RWPE2 (cell line): ENCODE results near the gene SRSF10.
A peak's percentile ranks its signal among the peaks of the same experiment; 100 is the strongest.

Experiments used
- ATAC-seq: fragments of 200-7000 bp; cut with Tn5 transposase; 3 replicates; pipeline ENCODE4 v1.9.1; 2021; ENCODE audit warnings: low read depth
- DNase-seq: peaks from one replicate; pipeline ENCODE4 v3.0.0-alpha.2; 2020; ENCODE audit warnings: low spot score
- H3K27ac ChIP-seq: fragments of 450-650 bp; 2 replicates; pipeline ENCODE4 v1.5.1; 2017; ENCODE audit warnings: mild to moderate bottlenecking; ENCODE audit not compliant: poor library complexity, severe bottlenecking
- H3K27me3 ChIP-seq: fragments of 250-450 bp; sonication (Bioruptor Pico); 2 replicates; pipeline ENCODE4 v1.5.1; 2021; ENCODE audit warnings: mild to moderate bottlenecking, moderate library complexity; ENCODE audit not compliant: insufficient read depth, poor library complexity, severe bottlenecking
- H3K36me3 ChIP-seq: fragments of 250-450 bp; sonication (Bioruptor Pico); 2 replicates; pipeline ENCODE4 v1.5.1; 2020; ENCODE audit warnings: low read depth, mild to moderate bottlenecking, moderate library complexity
- H3K4me1 ChIP-seq: fragments of 250-450 bp; sonication (Bioruptor Pico); 2 replicates; pipeline ENCODE4 v1.5.1; 2021; ENCODE audit warnings: mild to moderate bottlenecking, moderate library complexity; ENCODE audit not compliant: insufficient read depth, poor library complexity, severe bottlenecking
- H3K4me3 ChIP-seq: fragments of 250-450 bp; sonication (Bioruptor Pico); 2 replicates; pipeline ENCODE4 v1.5.1; 2021; ENCODE audit warnings: mild to moderate bottlenecking, moderate library complexity; ENCODE audit not compliant: severe bottlenecking
- H3K9me3 ChIP-seq: fragments of 250-450 bp; sonication (Bioruptor Pico); 2 replicates; pipeline ENCODE4 v1.5.1; 2021; ENCODE audit warnings: mild to moderate bottlenecking, moderate library complexity; ENCODE audit not compliant: severe bottlenecking
- CTCF ChIP-seq: fragments of 450-650 bp; IDR thresholded peaks from one replicate; pipeline ENCODE4 v1.5.1; 2017; ENCODE audit warnings: mild to moderate bottlenecking, moderate library complexity; ENCODE audit not compliant: poor library complexity, severe bottlenecking

Gene SRSF10

GRCh38 chr1:23979881-23980727 lies at the start of gene SRSF10:
SRSF10 (minus strand) TSS chr1:23980327; CDS start chr1:23980255, 72 bp downstream.
- peak; percentile 82 for ATAC-seq
- DNase-seq: peak; percentile 98
- H3K27me3 ChIP-seq: no peaks in the 10 kb centered on the region
- H3K9me3 ChIP-seq: no peaks in the 10 kb centered on the region
- H3K4me3 ChIP-seq: peak within 1 kb of the TSS; percentile 85
- TF ChIP-seq CTCF: peak; percentile 50
- peaks cover 54% of the 10 kb centered on the region for H3K4me1 ChIP-seq
- peaks cover 44% of the 10 kb centered on the region for H3K36me3 ChIP-seq
- peak within 1 kb of the TSS; percentile 96 for H3K27ac ChIP-seq

GRCh38 chr1:24027838-24028468 lies 47.8 kb upstream of the SRSF10 start:
- ATAC-seq: peak; percentile 60; the same call in 2 of the 3 replicates
- no peak for DNase-seq
- no peaks in the 10 kb centered on the region for H3K36me3 ChIP-seq
- no peaks in the 10 kb centered on the region for H3K27me3 ChIP-seq
- peak; percentile 78 for TF ChIP-seq CTCF
- H3K9me3 ChIP-seq: no peaks in the 10 kb centered on the region
- H3K4me1 ChIP-seq: no peaks in the 10 kb centered on the region
- H3K27ac ChIP-seq: no peak overlapping the region
- no peak overlapping the region for H3K4me3 ChIP-seq

- no peaks in the 10 kb centered on the region for H3K9me3 ChIP-seq
- DNase-seq: peak; percentile 77
- peak overlapping the region; percentile 67 for H3K27ac ChIP-seq
- no peaks in the 10 kb centered on the region for H3K27me3 ChIP-seq
- no peak for TF ChIP-seq CTCF
- H3K4me3 ChIP-seq: no peak overlapping the region
- H3K36me3 ChIP-seq: no peaks in the 10 kb centered on the region
- H3K4me1 ChIP-seq: peaks cover 25% of the 10 kb centered on the region
- peak; percentile 84 for ATAC-seq
Measured at GRCh38 chr1:24022581-24023361, 42.6 kb upstream of the SRSF10 start.

GRCh38 chr1:24021403-24022266 lies 41.5 kb upstream of the SRSF10 start:
- DNase-seq: no peak
- no peak for ATAC-seq
- Histone ChIP-seq H3K27ac (peak overlapping the region; percentile 67), H3K4me3 (no peak overlapping the region), H3K4me1 (peaks cover 25% of the 10 kb centered on the region), H3K27me3 (no peaks in the 10 kb centered on the region), H3K36me3 (no peaks in the 10 kb centered on the region), H3K9me3 (no peaks in the 10 kb centered on the region)
- TF ChIP-seq CTCF: no peak
